Measurements from ENCODE around the gene MLKL. TPM values are rescaled to one million over a fixed set of nuclear protein-coding genes. Genes with fewer than 3 reads are reported as not detected.
"Not testable (repeated sequence)": the region's sequence is repeated elsewhere in the genome, so short reads cannot be mapped to it uniquely, and the experiment has no call there.

Gene MLKL
- total RNA-seq, 4 donors from 2014 or later = 17.1 to 62.5 (median 19.6) TPM

DNA sequence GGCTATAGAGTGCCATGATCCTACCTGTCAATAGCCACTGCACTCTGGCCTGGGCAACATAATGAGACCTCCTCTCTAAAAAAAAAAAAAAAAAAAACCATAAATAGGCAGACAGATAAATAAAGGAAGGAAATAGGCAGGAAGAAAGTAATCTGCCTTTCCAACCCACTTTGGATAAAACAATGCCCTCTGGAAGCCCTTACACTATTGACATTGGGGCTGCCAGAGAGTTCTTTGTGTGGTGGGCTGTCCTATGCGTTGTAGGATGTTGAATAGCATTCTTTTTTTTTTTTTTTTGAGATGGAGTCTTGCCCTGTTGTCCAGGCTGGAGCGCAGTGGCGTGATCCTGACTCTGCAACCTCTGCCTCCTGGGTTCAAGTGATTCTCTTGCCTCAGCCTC, 26.8 kb downstream of the MLKL start:
- Histone ChIP-seq H3K4me1 (no peaks in the 10 kb centered on the region), H3K4me3 (no peak overlapping the region), H3K27ac (no peak overlapping the region), H3K9me3 (no peaks in the 10 kb centered on the region), H3K27me3 (no peaks in the 10 kb centered on the region), H3K36me3 (peaks cover 0 to 33% (median 0%) of the 10 kb centered on the region in 4 donors)
- DNase-seq = no peak
- TF ChIP-seq, protein P1, sequence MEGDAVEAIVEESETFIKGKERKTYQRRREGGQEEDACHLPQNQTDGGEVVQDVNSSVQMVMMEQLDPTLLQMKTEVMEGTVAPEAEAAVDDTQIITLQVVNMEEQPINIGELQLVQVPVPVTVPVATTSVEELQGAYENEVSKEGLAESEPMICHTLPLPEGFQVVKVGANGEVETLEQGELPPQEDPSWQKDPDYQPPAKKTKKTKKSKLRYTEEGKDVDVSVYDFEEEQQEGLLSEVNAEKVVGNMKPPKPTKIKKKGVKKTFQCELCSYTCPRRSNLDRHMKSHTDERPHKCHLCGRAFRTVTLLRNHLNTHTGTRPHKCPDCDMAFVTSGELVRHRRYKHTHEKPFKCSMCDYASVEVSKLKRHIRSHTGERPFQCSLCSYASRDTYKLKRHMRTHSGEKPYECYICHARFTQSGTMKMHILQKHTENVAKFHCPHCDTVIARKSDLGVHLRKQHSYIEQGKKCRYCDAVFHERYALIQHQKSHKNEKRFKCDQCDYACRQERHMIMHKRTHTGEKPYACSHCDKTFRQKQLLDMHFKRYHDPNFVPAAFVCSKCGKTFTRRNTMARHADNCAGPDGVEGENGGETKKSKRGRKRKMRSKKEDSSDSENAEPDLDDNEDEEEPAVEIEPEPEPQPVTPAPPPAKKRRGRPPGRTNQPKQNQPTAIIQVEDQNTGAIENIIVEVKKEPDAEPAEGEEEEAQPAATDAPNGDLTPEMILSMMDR (IDR thresholded peaks at IDR 0.05) = no peak
- TF ChIP-seq POLR2A (IDR thresholded peaks at IDR 0.05) = no peak
- no peak for TF ChIP-seq EP300 (IDR thresholded peaks at IDR 0.05; ENCODE audit: low read depth)
- TF ChIP-seq POLR2AphosphoS5 (IDR thresholded peaks at IDR 0.05) = no peak
- in situ Hi-C loops (cut with MboI; ENCODE audit: low pct_ligation_motif_present in 1 of 4, low pct_unique_long_range_greater_than_20kb in 1 of 4, low sequenced_read_pairs in 3 of 4) (no loop called here), intact Hi-C loops (cut with DNase I; ENCODE audit: low total_unique reads) (no loop called here)
- 71 to 94% methylated on average over 1 to 3 of the region's 3 CpGs for WGBS, 2 donors (ENCODE audit: low coverage in 1 of 2)

DNA sequence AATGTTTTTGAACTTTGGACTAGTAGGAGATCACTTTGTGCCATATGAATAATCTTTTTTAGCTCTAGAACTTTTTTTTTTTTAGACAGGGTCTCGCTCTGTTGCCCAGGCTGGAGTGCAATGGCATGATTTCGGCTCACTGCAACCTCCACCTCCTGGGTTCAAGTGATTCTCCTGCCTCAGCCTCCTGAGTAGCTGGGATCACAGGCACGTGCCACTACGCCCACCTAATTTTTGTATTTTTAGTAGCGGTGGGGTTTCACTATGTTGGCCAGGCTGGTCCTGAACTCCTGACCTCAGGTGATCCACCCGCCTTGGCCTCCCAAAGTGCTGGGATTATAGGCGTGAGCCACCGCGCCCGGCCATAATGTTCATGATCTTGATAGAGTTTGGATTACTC, 31.8 kb downstream of the MLKL start:
- H3K4me3 ChIP-seq; H3K27ac ChIP-seq; intact Hi-C loops (cut with DNase I; ENCODE audit: low total_unique reads); H3K27me3 ChIP-seq; in situ Hi-C loops (cut with MboI; ENCODE audit: low pct_ligation_motif_present in 1 of 4, low pct_unique_long_range_greater_than_20kb in 1 of 4, low sequenced_read_pairs in 3 of 4); H3K9me3 ChIP-seq; DNase-seq: not testable (repeated sequence)
- Histone ChIP-seq H3K4me1 (peaks cover 4 to 21% (median 10%) of the 10 kb centered on the region in 4 donors), H3K36me3 (peaks cover 0 to 23% (median 3%) of the 10 kb centered on the region in 4 donors)
- WGBS, 2 donors (ENCODE audit: low coverage in 1 of 2) = 95% methylated on average over 10 of the region's 10 CpGs; no CpG with 5 or more reads in 1 of the 2 donors

DNA sequence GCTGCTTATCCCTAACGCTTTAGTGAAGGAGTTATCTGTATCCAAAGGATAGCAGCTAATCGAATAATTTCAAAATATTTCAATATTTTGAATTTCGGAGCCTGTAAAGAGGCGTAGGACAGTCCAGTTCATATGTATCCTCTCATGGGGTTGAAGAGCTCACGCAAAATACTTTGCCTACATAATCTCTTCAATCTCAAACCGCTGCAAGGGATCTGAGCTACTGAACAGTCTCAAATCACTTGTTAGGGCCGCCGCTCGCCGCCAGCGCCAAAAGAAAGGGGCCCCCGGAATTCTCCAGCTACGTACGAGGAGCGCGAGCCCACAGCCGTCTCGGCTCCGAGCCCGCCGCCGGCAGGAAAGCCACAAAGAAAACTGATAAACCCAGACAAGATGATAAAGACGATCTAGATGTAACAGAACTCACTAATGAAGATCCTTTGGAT, 33.4 kb downstream of the MLKL start:
- in situ Hi-C loops (cut with MboI; ENCODE audit: low pct_ligation_motif_present in 1 of 4, low pct_unique_long_range_greater_than_20kb in 1 of 4, low sequenced_read_pairs in 3 of 4) = no loop called here
- peaks cover 0 to 17% (median 4%) of the 10 kb centered on the region in 4 donors for H3K36me3 ChIP-seq
- peak; percentile 19 for DNase-seq
- H3K27ac ChIP-seq = peak overlapping the region; percentile 56 to 69 (median 63)
- H3K4me3 ChIP-seq = peak overlapping the region; percentile 19 to 100 (median 98)
- TF ChIP-seq EP300 (IDR thresholded peaks at IDR 0.05; ENCODE audit: low read depth) = no peak
- TF ChIP-seq, protein P1 (IDR thresholded peaks at IDR 0.05) = no peak
- TF ChIP-seq POLR2A (IDR thresholded peaks at IDR 0.05) = no peak
- TF ChIP-seq POLR2AphosphoS5 (IDR thresholded peaks at IDR 0.05) = no peak
- H3K4me1 ChIP-seq = peaks cover 4 to 21% (median 10%) of the 10 kb centered on the region in 4 donors
- H3K9me3 ChIP-seq = no peaks in the 10 kb centered on the region
- intact Hi-C loops (cut with DNase I; ENCODE audit: low total_unique reads) = no loop called here
- no peaks in the 10 kb centered on the region for H3K27me3 ChIP-seq
- 2 to 11% methylated on average over 23 of the region's 23 CpGs for WGBS, 2 donors (ENCODE audit: low coverage in 1 of 2)

DNA sequence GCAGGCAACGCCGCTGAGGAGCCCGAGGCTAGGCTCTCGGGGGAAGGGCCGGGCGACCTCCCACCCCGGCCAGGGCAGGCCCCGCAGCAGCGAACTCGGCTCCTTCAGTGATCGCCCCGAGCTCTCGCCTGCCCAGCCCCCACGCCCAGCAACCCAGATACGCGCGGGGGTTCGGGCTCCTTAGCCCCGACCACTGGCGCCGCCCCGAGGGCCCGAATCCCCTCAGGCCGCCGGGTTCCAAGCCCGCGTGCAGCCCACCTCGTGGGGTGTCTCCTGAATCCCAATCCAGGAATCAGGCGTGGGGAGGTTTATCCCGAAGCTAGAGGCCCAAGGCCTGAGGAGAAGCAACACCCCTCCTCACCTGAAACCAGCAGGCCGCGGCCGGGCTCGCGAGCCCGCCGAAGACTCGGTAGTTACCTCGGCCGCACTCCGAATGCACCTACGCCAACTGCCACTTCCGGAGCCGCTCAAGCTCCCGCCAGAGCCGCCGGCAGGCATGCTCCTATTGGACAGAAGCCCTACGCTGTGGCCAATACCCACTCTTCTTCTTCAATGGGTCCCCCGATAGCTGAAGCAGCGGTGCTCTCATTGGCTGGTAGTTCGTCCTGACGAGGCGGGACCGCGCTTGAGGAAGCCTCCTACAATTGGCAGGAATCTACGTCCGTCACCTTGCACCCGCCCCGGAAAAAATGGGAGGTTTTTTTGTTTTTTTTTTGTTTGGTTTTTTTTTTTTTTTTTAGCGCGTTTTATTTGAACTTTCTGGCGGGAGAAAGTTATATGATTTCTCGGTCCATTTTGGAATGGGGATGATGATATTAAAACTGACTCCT, 34.0 kb downstream of the MLKL start, which contains the start of gene RFWD3:
TSS of gene RFWD3 (minus strand) at position 453 of the 830 bp plus-strand sequence. CDS start 5,428 bp downstream, outside the sequence.
- H3K4me3 ChIP-seq = peak within 1 kb of the TSS; percentile 91 to 100 (median 98)
- peaks cover 0 to 15% (median 4%) of the 10 kb centered on the region in 4 donors for H3K36me3 ChIP-seq
- peaks cover 4 to 21% (median 10%) of the 10 kb centered on the region in 4 donors for H3K4me1 ChIP-seq
- intact Hi-C loops (cut with DNase I; ENCODE audit: low total_unique reads) (no loop called here), in situ Hi-C loops (cut with MboI; ENCODE audit: low pct_ligation_motif_present in 1 of 4, low pct_unique_long_range_greater_than_20kb in 1 of 4, low sequenced_read_pairs in 3 of 4) (no loop called here)
- peak; percentile 97 for DNase-seq
- 1% methylated on average over 12 to 45 of the region's 63 CpGs for WGBS, 2 donors (ENCODE audit: low coverage in 1 of 2)
- H3K27me3 ChIP-seq = no peaks in the 10 kb centered on the region
- TF ChIP-seq, protein P1 (IDR thresholded peaks at IDR 0.05) = no peak
- TF ChIP-seq EP300 (IDR thresholded peaks at IDR 0.05; ENCODE audit: low read depth) = no peak
- peak; percentile 28 to 88 (median 82) for TF ChIP-seq POLR2AphosphoS5 (IDR thresholded peaks at IDR 0.05)
- TF ChIP-seq POLR2A (IDR thresholded peaks at IDR 0.05) = peak; percentile 68
- peak within 1 kb of the TSS; percentile 72 to 95 (median 84) for H3K27ac ChIP-seq
- H3K9me3 ChIP-seq = no peaks in the 10 kb centered on the region

All from transverse colon (tissue), 4 donors.